Mucosa of stomach (tissue), 1 donor: ENCODE data around the gene EPHA1.

Source experiments
- H3K27me3 ChIP-seq: one replicate; pipeline ENCODE4 v1.7.0; 2013; ENCODE audit warnings: mild to moderate bottlenecking, low read length; ENCODE audit not compliant: control insufficient read depth, insufficient read depth
- H3K36me3 ChIP-seq: one replicate; pipeline ENCODE4 v1.7.0; 2013; ENCODE audit warnings: low read length; ENCODE audit not compliant: control insufficient read depth, insufficient read depth
- H3K4me1 ChIP-seq: one replicate; pipeline ENCODE4 v1.7.0; 2013; ENCODE audit warnings: mild to moderate bottlenecking, low read length; ENCODE audit not compliant: control insufficient read depth, insufficient read depth
- H3K4me3 ChIP-seq: one replicate; pipeline ENCODE4 v1.7.0; 2013; ENCODE audit warnings: low read length
- H3K9ac ChIP-seq: one replicate; pipeline ENCODE4 v1.7.0; 2013; ENCODE audit warnings: mild to moderate bottlenecking, low read length, moderate library complexity
- H3K9me3 ChIP-seq: one replicate; pipeline ENCODE4 v1.7.0; 2013; ENCODE audit warnings: mild to moderate bottlenecking, low read length, moderate library complexity; ENCODE audit not compliant: control insufficient read depth
- donor health status: Pancreatic carcinoma.

EPHA1 gene

GRCh38 chr7:143444785-143445184 is 36.1 kb upstream of the EPHA1 start:
- Histone ChIP-seq H3K9ac (no peak overlapping the region), H3K4me3 (no peak overlapping the region), H3K9me3 (no peaks in the 10 kb centered on the region), H3K27me3 (no peaks in the 10 kb centered on the region), H3K4me1 (no peaks in the 10 kb centered on the region), H3K36me3 (no peaks in the 10 kb centered on the region)

- no peaks in the 10 kb centered on the region for H3K27me3 ChIP-seq
- H3K9ac ChIP-seq = no peak overlapping the region
- no peaks in the 10 kb centered on the region for H3K4me1 ChIP-seq
- H3K36me3 ChIP-seq = no peaks in the 10 kb centered on the region
- no peak overlapping the region for H3K4me3 ChIP-seq
- H3K9me3 ChIP-seq = no peaks in the 10 kb centered on the region
Measured at GRCh38 chr7:143444063-143444782, 35.6 kb upstream of the EPHA1 start.

GRCh38 chr7:143443153-143443552 is 34.5 kb upstream of the EPHA1 start, which contains the start of gene TAS2R60:
TAS2R60 (plus strand) TSS chr7:143443453; CDS start chr7:143443453, 0 bp downstream.
- H3K4me1 ChIP-seq = no peaks in the 10 kb centered on the region
- no peaks in the 10 kb centered on the region for H3K9me3 ChIP-seq
- H3K36me3 ChIP-seq = no peaks in the 10 kb centered on the region
- no peaks in the 10 kb centered on the region for H3K27me3 ChIP-seq
- H3K9ac ChIP-seq = no peak within 1 kb of the TSS
- H3K4me3 ChIP-seq = no peak within 1 kb of the TSS

- Histone ChIP-seq H3K36me3 (no peaks in the 10 kb centered on the region), H3K9ac (no peak overlapping the region), H3K9me3 (no peaks in the 10 kb centered on the region)
Measured at GRCh38 chr7:143439866-143440265, 31.2 kb upstream of the EPHA1 start.

GRCh38 chr7:143437578-143437977 is 28.9 kb upstream of the EPHA1 start:
- no peaks in the 10 kb centered on the region for H3K27me3 ChIP-seq
- no peak overlapping the region for H3K4me3 ChIP-seq
- no peaks in the 10 kb centered on the region for H3K36me3 ChIP-seq
- no peaks in the 10 kb centered on the region for H3K4me1 ChIP-seq
- H3K9ac ChIP-seq = no peak overlapping the region
- no peaks in the 10 kb centered on the region for H3K9me3 ChIP-seq

More at GRCh38 chr7:143439866-143440265, 31.2 kb upstream of the EPHA1 start:
- H3K4me1 ChIP-seq = no peaks in the 10 kb centered on the region
- no peak overlapping the region for H3K4me3 ChIP-seq
- H3K27me3 ChIP-seq = no peaks in the 10 kb centered on the region

GRCh38 chr7:143436325-143436946 is 27.8 kb upstream of the EPHA1 start:
- no peak overlapping the region for H3K9ac ChIP-seq
- H3K27me3 ChIP-seq = no peaks in the 10 kb centered on the region
- no peaks in the 10 kb centered on the region for H3K4me1 ChIP-seq
- no peak overlapping the region for H3K4me3 ChIP-seq
- no peaks in the 10 kb centered on the region for H3K36me3 ChIP-seq
- H3K9me3 ChIP-seq = no peaks in the 10 kb centered on the region

GRCh38 chr7:143435266-143435665 is 26.6 kb upstream of the EPHA1 start:
- no peaks in the 10 kb centered on the region for H3K9me3 ChIP-seq
- no peaks in the 10 kb centered on the region for H3K4me1 ChIP-seq
- no peak overlapping the region for H3K4me3 ChIP-seq
- no peaks in the 10 kb centered on the region for H3K27me3 ChIP-seq
- no peak overlapping the region for H3K9ac ChIP-seq
- no peaks in the 10 kb centered on the region for H3K36me3 ChIP-seq

GRCh38 chr7:143434660-143435059 is 26.0 kb upstream of the EPHA1 start:
- Histone ChIP-seq H3K4me1 (no peaks in the 10 kb centered on the region), H3K27me3 (no peaks in the 10 kb centered on the region), H3K36me3 (no peaks in the 10 kb centered on the region), H3K9ac (no peak overlapping the region), H3K9me3 (no peaks in the 10 kb centered on the region), H3K4me3 (no peak overlapping the region)

- Histone ChIP-seq H3K27me3 (no peaks in the 10 kb centered on the region), H3K36me3 (no peaks in the 10 kb centered on the region), H3K9ac (no peak overlapping the region), H3K4me1 (no peaks in the 10 kb centered on the region), H3K4me3 (no peak overlapping the region), H3K9me3 (no peaks in the 10 kb centered on the region)
Measured at GRCh38 chr7:143433759-143434158, 25.1 kb upstream of the EPHA1 start.

- Histone ChIP-seq H3K4me3 (no peak overlapping the region), H3K9me3 (no peaks in the 10 kb centered on the region), H3K36me3 (no peaks in the 10 kb centered on the region), H3K4me1 (no peaks in the 10 kb centered on the region), H3K9ac (no peak overlapping the region), H3K27me3 (no peaks in the 10 kb centered on the region)
Measured at GRCh38 chr7:143431109-143431508, 22.5 kb upstream of the EPHA1 start.

- no peaks in the 10 kb centered on the region for H3K9me3 ChIP-seq
- no peak overlapping the region for H3K4me3 ChIP-seq
- H3K9ac ChIP-seq = no peak overlapping the region
- no peaks in the 10 kb centered on the region for H3K27me3 ChIP-seq
- H3K4me1 ChIP-seq = no peaks in the 10 kb centered on the region
- no peaks in the 10 kb centered on the region for H3K36me3 ChIP-seq
Measured at GRCh38 chr7:143429770-143430698, 21.4 kb upstream of the EPHA1 start.
